WTC11 (cell line): Measurements from ENCODE around the gene GPRIN3. TPM values are rescaled to one million over a fixed set of nuclear protein-coding genes. Genes with fewer than 3 reads are reported as not detected.

Experiments used
- ATAC-seq: fragments of 200-7000 bp; cut with Tn5 transposase; 2 replicates; pipeline ENCODE4 v1.10.0; 2021; ENCODE audit warnings: mild to moderate bottlenecking, moderate library complexity
- CTCF ChIA-PET: fragments of 300-600 bp; sonication (Branson Sonifier 250); formaldehyde crosslinking; loops from one replicate; lab custom pipeline; 2021; ENCODE audit warnings: antibody characterized with exemption; lab: Charles Lee
- POLR2A ChIA-PET: fragments of 350-600 bp; sonication (Branson Sonifier 250); formaldehyde crosslinking; loops from one replicate; lab custom pipeline; 2021; ENCODE audit warnings: antibody characterized with exemption; lab: Charles Lee
- DNase-seq: peaks from one replicate; pipeline ENCODE4 v3.0.0; 2021; ENCODE audit warnings: low spot score
- H3K27ac Mint-ChIP-seq: 2 replicates; pipeline ENCODE4 v1.8.0; 2021; ENCODE audit warnings: mixed read lengths
- H3K27me3 Mint-ChIP-seq: 2 replicates; pipeline ENCODE4 v1.8.0; 2021; ENCODE audit warnings: low read depth, mild to moderate bottlenecking, moderate library complexity, mixed read lengths
- H3K36me3 Mint-ChIP-seq: 2 replicates; pipeline ENCODE4 v1.8.0; 2021; ENCODE audit warnings: mixed read lengths
- H3K4me1 Mint-ChIP-seq: 2 replicates; pipeline ENCODE4 v1.8.0; 2022; ENCODE audit warnings: mixed read lengths
- H3K4me3 Mint-ChIP-seq: 2 replicates; pipeline ENCODE4 v1.8.0; 2021; ENCODE audit warnings: mild to moderate bottlenecking, moderate library complexity, mixed read lengths
- H3K9me3 Mint-ChIP-seq: 2 replicates; pipeline ENCODE4 v1.8.0; 2021; ENCODE audit warnings: mixed read lengths
- ATF2 ChIP-seq: sonication (generic); formaldehyde crosslinking; IDR thresholded peaks from 2 replicates; pipeline ENCODE4 v1.8.1; 2022; ENCODE audit warnings: low read depth, missing genetic modification reagents, borderline replicate concordance
- ATF6 ChIP-seq: sonication (generic); formaldehyde crosslinking; IDR thresholded peaks from 2 replicates; pipeline ENCODE4 v1.8.1; 2023; ENCODE audit warnings: mild to moderate bottlenecking, missing genetic modification reagents
- CREB1 ChIP-seq: sonication (generic); formaldehyde crosslinking; IDR thresholded peaks from 2 replicates; pipeline ENCODE4 v1.8.0; 2023; ENCODE audit warnings: mild to moderate bottlenecking, missing genetic modification reagents
- ELF4 ChIP-seq: sonication (generic); formaldehyde crosslinking; IDR thresholded peaks from 2 replicates; pipeline ENCODE4 v1.8.1; 2022; ENCODE audit warnings: low read depth, mild to moderate bottlenecking, moderate library complexity, missing genetic modification reagents
- ERG ChIP-seq: fragments of 250-450 bp; sonication (Bioruptor Pico); IDR thresholded peaks from 2 replicates; pipeline ENCODE4 v1.8.0; 2021; ENCODE audit warnings: mild to moderate bottlenecking
- FOXP1 ChIP-seq: sonication (generic); formaldehyde crosslinking; IDR thresholded peaks from 2 replicates; pipeline ENCODE4 v1.8.0; 2022; ENCODE audit warnings: missing genetic modification reagents, mild to moderate bottlenecking, moderate library complexity, borderline replicate concordance
- NFATC4 ChIP-seq: fragments of 250-450 bp; sonication (Bioruptor Pico); IDR thresholded peaks from 2 replicates; pipeline ENCODE4 v1.9.0; 2021; ENCODE audit warnings: mild to moderate bottlenecking
- OVOL2 ChIP-seq: fragments of 250-450 bp; sonication (Bioruptor Pico); IDR thresholded peaks from 2 replicates; pipeline ENCODE4 v1.9.0; 2021; ENCODE audit warnings: mild to moderate bottlenecking, borderline replicate concordance
- TCF7 ChIP-seq: sonication (generic); formaldehyde crosslinking; IDR thresholded peaks from 2 replicates; pipeline ENCODE4 v1.8.0; 2022; ENCODE audit warnings: mild to moderate bottlenecking, low read depth, missing genetic modification reagents, moderate library complexity
- TP53 ChIP-seq: sonication (generic); formaldehyde crosslinking; IDR thresholded peaks from 2 replicates; pipeline ENCODE4 v1.8.1; 2023; ENCODE audit warnings: mild to moderate bottlenecking, missing genetic modification reagents
- ZBTB21 ChIP-seq: sonication (generic); formaldehyde crosslinking; IDR thresholded peaks from 2 replicates; pipeline ENCODE4 v1.8.1; 2023; ENCODE audit warnings: mild to moderate bottlenecking, missing genetic modification reagents, borderline replicate concordance
- ZMAT4 ChIP-seq: fragments of 250-450 bp; sonication (Bioruptor Pico); IDR thresholded peaks from 2 replicates; pipeline ENCODE4 v1.9.0; 2021; ENCODE audit warnings: mild to moderate bottlenecking
- ZNF232 ChIP-seq: sonication (generic); formaldehyde crosslinking; IDR thresholded peaks from 2 replicates; pipeline ENCODE4 v1.8.0; 2022; ENCODE audit warnings: mild to moderate bottlenecking, missing genetic modification reagents
- ZNF281 ChIP-seq: sonication (generic); formaldehyde crosslinking; IDR thresholded peaks from 2 replicates; pipeline ENCODE4 v1.8.0; 2023; ENCODE audit warnings: mild to moderate bottlenecking, missing genetic modification reagents
- ZNF423 ChIP-seq: fragments of 250-450 bp; sonication (Bioruptor Pico); IDR thresholded peaks from 2 replicates; pipeline ENCODE4 v2.1.2; 2022; ENCODE audit warnings: mild to moderate bottlenecking, moderate library complexity
- ZNF425 ChIP-seq: fragments of 250-450 bp; sonication (Bioruptor Pico); conservative IDR thresholded peaks from 2 replicates; pipeline ENCODE4 v1.9.0; 2021; ENCODE audit warnings: mild to moderate bottlenecking
- ZNF512 ChIP-seq: sonication (generic); formaldehyde crosslinking; IDR thresholded peaks from 2 replicates; pipeline ENCODE4 v1.8.1; 2022; ENCODE audit warnings: missing genetic modification reagents, borderline replicate concordance
- total RNA-seq: library from RNA; stranded (reverse); gene quantifications from 3 replicates; pipeline ENCODE4 v1.2.3, GENCODE V29; 2021

The GPRIN3 gene
- total RNA-seq, 1 experiment from 2014 or later, result 2.0 TPM

GRCh38 chr4:89249716-89250361 lies 57.8 kb downstream of the GPRIN3 start:
- CTCF ChIA-PET, result interaction anchor here (0.5 to 0.6 kb wide), 3 partner anchors 23 to 362 kb away, joined by 3 to 4 read pairs (median 3); no protein-coding TSS in a partner anchor
- Mint-ChIP-seq H3K4me1 (peaks cover 10% of the 10 kb centered on the region), H3K27me3 (no peaks in the 10 kb centered on the region), H3K36me3 (no peaks in the 10 kb centered on the region), H3K4me3 (no peak overlapping the region), H3K27ac (no peak overlapping the region)
- peak; percentile 19 for DNase-seq
- no peak for TF ChIP-seq ZNF512 (CRISPR knock-in tag)
- no peak for TF ChIP-seq ZNF423 (CRISPR knock-in tag)
- no peak for TF ChIP-seq TCF7 (CRISPR knock-in tag)
- TF ChIP-seq ZNF425 (CRISPR knock-in tag), result no peak
- no peak for TF ChIP-seq ZBTB21 (CRISPR knock-in tag)
- no peak for TF ChIP-seq CREB1 (CRISPR knock-in tag)
- TF ChIP-seq, all 79 proteins: peak for 0
- H3K9me3 Mint-ChIP-seq, result peaks cover 6% of the 10 kb centered on the region
- POLR2A ChIA-PET, result no interaction called here
- ATAC-seq, result peak; percentile 62

- ChIA-PET CTCF (interaction anchor here (0.5 to 1.7 kb wide), 3 partner anchors 23 to 362 kb away, joined by 3 to 4 read pairs (median 4); no protein-coding TSS in a partner anchor), POLR2A (no interaction called here)
- H3K36me3 Mint-ChIP-seq, result no peaks in the 10 kb centered on the region
- H3K27me3 Mint-ChIP-seq, result no peaks in the 10 kb centered on the region
- ATAC-seq (no peak), DNase-seq (no peak)
- H3K4me1 Mint-ChIP-seq, result peaks cover 10% of the 10 kb centered on the region
- no peak for TF ChIP-seq NFATC4
- no peak for TF ChIP-seq OVOL2 (CRISPR knock-in tag)
- no peak for TF ChIP-seq ATF2 (CRISPR knock-in tag)
- TF ChIP-seq FOXP1 (CRISPR knock-in tag), result no peak
- no peak for TF ChIP-seq ZNF281 (CRISPR knock-in tag)
- H3K9me3 Mint-ChIP-seq, result peaks cover 1% of the 10 kb centered on the region
- no peak overlapping the region for H3K27ac Mint-ChIP-seq
- H3K4me3 Mint-ChIP-seq, result no peak overlapping the region
Measured at GRCh38 chr4:89249313-89249712, 58.3 kb downstream of the GPRIN3 start.

- DNase-seq (no peak), ATAC-seq (no peak)
- Mint-ChIP-seq H3K4me1 (peaks cover 10% of the 10 kb centered on the region), H3K36me3 (no peaks in the 10 kb centered on the region), H3K27me3 (no peaks in the 10 kb centered on the region), H3K9me3 (no peaks in the 10 kb centered on the region), H3K27ac (no peak overlapping the region), H3K4me3 (no peak overlapping the region)
- CTCF ChIA-PET, result interaction anchor here (1.7 kb wide), 1 partner anchor 22 kb away, joined by 4 read pairs; no protein-coding TSS in a partner anchor
- POLR2A ChIA-PET, result no interaction called here
- TF ChIP-seq TP53 (CRISPR knock-in tag) (no peak), ZNF232 (CRISPR knock-in tag) (no peak), ELF4 (no peak), ATF6 (CRISPR knock-in tag) (no peak), ERG (CRISPR knock-in tag) (no peak), ZMAT4 (CRISPR knock-in tag) (no peak), CREB1 (CRISPR knock-in tag) (no peak)
Measured at GRCh38 chr4:89248879-89249281, 58.7 kb downstream of the GPRIN3 start.
